ENCODE results near the gene ADCY2.

The ADCY2 gene

DNA sequence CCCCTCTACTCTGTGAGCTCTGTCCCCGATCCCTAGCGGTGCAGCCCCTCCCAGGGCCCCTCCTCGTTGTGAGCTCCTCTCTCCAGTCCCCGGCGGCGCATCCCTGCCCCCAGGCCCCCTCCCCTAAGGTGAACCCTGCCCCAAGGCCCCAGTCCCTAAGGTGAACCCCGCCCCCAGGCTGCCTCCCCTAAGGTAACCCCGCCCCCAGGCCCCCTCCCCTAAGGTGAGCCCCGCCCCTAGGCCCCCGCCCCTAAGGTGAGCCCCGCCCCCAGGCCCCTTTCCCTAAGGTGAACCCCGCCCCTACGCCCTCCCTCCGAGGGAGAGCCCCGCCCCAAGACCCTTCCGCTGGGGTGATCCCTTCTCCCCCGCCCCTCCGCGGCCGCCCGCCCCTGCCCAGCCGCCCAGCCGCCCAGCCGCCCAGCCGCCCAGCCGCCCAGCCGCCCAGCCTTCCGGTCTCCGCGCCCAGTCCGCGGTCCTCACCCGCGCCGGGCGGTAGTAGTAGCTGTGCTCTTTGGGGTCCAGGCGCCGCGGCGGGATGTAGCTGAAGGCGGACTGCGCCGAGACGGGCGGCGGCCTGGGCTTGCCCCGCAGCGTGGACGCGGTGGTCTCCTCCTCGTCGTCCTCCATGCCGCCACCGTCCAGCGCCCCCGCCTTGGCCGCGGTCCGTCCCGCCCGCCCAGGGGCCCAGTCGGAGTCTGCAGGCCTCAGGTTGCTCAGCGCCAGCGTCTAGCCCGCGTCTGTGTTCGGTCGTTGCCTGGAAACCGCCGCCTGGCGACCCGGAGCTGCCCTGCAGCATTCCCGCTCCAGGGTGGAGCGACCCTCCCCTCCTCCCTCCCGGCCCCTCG lies 454.7 kb downstream of the ADCY2 start, which contains the start of gene CFAP90:
Gene CFAP90 (minus strand): TSS at position 739 of the 845 bp plus-strand sequence. CDS start 112 bp downstream, at position 627.
- DNase-seq = no peak

DNA sequence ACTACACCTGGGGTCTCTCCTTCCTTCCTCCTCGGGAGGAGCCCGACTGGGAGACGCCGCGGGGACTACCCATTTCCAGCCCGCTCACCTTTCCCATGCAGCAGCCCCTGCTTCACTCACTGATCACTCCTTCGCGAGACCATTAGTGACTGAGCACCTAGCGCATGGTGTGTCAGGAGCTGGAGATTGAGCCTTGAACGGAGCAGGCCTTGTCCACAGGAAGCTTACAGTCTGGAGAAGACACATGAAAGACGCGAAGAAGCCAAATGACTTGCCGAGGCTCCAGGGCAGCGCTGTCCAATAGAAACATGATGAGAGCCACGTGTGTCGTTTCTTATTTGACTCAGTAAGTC lies 455.3 kb downstream of the ADCY2 start:
- DNase-seq = no peak

DNA sequence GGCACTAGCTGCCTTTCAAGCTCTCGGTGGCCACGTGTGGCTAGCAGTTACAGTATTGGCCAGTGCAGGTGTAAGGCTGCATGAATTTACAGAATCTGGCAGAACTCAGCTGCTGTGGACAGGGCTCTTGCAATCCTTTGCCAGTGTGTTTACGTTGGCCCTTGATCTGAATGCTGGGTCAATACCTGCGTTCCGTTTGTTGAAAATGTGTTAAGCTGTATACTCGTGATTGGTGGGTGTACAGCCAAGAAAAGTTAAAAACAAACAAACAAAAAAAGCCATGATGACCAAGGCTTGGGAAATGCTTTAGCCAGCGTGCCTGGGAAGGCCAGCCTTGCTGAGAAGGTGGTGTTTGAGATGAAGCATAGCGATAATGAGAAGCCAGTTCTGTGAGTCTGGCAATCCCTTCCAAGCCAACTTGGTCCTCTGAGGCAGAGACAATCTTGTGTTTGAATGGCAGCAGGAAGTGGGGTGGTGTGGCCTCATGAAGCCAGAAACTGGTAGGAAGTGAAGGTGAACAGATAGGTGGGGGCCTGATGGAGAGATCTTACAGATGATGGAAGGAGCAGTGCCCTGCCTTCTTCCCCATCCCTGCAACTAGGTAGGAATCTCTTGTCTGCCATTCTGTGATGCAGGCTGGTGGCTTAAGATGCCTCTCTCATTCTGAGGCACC lies 455.8 kb downstream of the ADCY2 start:
- no peak for DNase-seq

DNA sequence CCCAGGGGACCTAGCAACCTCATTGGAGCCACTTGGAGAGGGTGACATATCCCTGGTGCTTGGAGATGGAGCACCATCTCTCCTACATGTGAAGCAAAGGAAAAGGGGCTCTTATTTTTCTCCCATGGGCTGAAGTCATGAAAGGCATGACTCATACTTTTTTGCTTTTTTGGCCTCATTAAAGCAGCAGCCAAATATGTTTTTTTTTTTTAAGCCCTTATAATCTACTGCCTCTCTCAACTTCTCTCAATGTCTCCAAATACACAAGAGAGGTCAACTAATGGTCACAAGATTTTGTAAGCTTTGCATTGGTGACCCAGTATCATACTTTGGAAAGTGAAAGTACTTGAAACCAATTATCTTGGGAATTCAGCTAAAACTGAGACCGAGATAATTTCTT lies 456.6 kb downstream of the ADCY2 start:
- no peak for DNase-seq

DNA sequence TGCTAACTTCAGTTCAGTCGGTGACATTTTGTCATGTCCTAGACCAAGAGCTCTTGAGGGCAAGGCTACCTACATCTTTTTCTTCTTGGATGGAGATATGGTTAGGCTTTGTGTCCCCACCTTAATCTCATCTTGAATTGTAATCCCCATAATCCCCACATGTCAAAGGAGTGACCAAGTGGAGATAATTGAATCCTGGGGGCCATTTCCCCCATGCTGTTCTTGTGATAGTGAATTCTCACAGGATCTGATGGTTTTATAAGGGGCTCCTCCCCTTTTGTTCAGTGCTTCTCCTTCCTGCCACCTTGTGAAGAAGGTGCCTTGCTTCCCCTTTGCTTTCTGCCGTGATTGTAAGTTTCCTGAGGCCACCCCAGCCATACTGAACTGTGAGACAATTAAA lies 457.1 kb downstream of the ADCY2 start:
- no peak for DNase-seq

DNA sequence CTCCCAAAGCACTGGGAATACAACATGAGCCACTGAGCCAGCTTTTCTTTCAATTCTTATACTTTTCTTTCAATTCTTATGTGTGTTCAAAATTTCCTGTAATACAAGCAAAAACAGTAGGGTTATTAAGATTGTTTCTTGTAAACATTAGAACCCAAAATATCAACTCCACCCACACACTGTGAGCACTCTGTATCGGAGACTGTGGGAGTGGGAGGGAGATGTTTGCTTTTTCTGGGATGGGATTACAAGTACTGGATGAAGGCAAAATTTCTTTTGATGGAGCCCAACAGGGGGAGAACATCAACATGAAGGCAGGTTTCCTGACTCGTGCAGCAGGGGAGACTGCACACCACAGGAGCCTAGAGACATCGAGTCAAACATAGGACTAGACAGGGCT lies 459.7 kb downstream of the ADCY2 start:
- no peak for DNase-seq

DNA sequence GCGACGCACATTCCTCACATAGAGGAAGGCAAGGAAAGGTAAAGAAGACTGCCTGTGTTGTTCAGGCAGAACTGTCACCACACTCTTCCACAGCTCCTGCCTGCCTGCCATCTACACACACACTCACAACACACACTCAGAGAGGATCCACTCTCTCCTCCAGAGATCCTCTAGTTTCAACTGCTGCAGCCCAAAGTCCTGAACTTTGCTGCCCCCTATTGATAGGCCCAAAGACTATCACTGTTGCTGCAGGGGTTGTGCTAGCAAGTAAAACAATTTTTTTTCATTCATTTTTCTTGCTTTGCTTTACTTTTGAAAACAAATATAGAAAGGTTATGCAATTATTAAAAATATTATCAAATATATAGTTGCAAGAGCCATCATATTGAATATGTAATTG lies 460.9 kb downstream of the ADCY2 start:
- DNase-seq = no peak

DNA sequence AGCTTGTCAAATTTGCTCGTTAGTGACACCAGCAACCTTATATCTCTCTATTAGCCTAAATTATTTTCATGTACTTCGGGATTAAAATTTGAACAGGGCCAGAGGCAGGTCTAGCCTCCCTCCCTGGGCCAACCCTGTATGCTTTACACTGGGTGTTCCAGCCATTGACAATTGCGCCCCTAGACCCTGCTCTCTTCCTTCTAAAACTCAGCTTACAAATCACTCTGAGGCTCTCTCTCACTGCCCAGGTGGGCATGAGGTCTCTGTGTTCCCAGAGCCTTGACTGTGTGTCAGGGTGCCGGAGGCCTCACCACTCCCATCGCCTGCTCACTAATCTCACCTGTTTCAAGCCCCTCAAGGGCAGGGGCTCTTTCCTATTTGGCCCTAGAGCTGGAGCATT lies 461.4 kb downstream of the ADCY2 start:
- no peak for DNase-seq

DNA sequence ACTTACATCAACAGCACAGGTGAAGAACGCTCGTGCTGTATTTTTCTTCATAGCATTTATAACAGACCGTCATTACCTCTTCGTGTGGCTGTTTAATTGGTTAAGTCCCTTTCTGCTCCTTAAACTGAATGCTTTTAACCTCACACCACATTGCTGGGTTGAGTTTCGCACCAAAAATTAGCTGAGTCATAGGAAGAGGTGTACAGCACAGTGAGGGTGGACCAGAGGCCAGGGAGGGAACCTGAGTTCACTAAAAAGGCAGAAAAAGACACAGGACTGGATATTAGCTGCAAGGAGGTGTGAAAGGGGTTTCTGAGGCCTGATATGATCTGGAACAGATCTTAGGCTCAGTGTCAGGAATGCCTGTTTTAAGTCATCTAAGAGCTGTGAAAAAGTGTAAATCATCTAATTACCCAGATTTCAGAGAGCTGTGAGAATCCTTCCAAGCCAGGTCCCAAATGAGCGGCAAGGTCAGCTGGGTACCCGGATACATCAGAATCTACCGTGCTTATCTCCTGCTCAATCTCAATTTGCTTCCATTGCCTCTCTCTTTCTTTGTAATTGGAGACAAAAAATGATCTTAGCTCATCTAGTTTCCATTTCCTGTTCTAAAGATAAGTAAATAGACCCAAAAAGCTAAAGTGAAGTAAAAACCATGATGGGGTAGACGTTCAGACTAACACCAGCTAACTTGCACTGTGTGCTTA lies 462.1 kb downstream of the ADCY2 start:
- DNase-seq = no peak

DNA sequence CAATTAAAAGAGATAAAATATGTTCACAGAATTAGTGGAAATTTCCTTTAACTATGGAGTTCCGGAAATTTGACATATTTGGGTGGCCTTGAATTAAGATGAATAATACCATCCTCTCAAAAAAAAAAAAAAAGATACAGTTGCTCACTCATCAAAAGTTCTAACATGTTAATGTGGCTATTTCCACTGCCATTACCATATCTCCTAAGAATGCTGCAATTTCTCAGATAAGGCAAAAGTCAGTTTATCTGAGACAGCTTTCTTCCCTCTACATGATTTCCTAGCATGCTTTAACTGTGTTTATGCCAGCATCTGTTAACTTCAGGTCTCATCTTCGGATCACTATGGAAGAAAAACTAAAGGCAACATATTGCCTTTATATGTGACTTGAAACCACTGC lies 470.3 kb downstream of the ADCY2 start:
- no peak for DNase-seq

DNA sequence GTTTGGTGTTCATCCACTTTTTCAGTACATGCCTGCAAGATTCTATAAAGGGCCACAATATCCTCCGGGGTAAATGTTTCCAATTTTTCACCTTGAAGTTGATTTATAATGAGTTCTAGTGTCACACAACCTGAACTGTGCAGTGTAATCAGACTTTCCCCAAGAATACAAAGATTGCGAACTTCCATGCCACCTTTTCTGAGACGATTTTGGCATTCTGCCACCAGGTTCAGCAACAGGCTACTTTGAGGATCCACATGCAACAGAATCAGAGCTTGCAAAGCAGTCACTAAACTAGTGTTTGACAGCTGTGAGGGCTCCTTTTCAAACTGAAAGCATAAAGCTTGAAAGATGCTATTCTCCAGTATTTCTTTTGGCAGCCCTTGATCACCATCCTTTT lies 471.3 kb downstream of the ADCY2 start:
- no peak for DNase-seq

DNA sequence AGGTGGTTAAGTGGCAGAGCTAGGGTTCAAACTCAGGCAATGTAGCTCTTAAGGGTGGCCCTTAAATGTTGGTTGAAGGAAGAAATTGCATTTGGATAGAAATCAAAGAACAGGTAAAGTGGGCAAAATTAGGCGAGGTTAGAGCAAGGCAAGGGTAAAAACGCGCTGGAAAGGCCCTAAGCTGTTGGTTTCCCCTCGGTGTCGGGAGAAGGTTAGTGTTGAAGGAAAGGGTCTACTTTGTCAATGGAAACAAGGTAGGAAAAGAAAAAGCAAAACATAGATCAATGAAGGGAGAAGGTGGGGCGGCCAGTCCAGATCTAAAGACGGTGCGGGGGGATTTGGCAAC lies 472.5 kb downstream of the ADCY2 start:
- peak in 1 of 2 experiments; percentile 49 for DNase-seq

DNA sequence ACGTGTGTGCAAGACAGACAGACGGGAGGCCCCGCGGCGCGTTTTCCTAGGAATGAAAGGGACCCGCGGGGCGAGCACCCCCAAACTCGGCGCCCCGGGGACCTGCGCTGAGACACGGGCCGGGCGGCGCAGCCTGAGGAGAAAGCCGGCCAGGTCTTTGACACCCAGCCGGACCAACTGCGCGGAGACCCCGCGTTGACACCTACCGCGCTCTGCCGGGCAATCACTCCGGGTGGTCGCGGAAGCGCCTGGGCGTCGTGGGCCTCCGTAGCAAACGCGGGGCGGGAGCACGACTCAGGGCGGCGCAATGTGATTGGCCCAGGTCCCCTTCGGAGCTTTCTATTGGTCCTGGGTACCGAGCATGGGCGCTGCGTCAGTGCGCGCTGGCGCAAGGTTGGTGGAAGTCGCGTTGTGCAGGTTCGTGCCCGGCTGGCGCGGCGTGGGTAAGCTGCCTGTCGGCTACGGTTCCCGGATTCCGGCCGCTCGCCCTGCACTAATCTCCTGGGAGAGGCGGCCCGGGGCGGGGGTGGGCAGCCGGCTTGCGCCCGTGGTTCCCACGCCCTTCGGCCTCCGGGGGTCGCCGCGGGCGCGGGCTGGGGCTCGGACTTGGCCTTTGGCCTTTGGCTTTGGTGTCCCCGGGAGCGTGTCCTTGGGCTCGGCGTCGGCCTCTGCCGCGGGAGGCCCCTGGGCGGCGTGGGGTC lies 473.0 kb downstream of the ADCY2 start, which contains the start of the genes FASTKD3 and MTRR:
Gene FASTKD3 (minus strand): TSS at position 259 of the 701 bp plus-strand sequence. CDS start 948 bp downstream, outside the sequence.
Gene MTRR (plus strand): TSS at position 376 of the 701 bp plus-strand sequence. CDS start 1,647 bp downstream, outside the sequence.
- peak; percentile 31 to 70 for DNase-seq

DNA sequence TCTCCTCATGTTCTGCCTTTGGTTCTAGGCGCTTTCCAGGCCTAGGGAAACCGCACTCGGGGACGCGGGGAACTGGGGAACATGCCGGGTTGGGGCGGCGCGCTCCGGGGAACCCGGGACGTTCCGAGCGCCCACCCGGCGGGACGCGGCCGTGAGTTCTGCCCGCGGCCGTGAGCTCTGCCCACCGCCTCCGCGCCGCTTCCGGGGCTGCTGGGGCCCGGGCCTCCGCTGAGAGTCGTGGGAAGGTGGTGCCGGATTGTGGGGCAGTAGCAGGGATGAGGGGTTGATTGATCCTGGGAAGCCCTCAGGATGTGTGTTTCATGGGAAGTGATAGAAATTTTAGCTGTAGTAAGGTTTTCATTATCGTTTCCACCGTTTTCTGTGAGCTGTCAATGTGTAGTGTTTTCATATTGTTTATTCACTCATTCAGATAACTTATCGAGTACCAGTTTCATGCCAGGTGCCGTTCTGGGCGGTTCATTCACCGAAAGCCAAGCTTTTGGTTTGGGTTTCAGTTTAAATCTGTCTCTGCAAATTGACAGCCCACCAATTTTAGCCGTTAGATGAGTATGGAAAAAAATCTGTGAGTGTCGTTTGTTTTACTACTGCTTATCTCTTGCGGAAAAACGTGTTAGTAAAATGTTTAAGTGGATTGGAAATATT lies 473.7 kb downstream of the ADCY2 start:
- DNase-seq = no peak

DNA sequence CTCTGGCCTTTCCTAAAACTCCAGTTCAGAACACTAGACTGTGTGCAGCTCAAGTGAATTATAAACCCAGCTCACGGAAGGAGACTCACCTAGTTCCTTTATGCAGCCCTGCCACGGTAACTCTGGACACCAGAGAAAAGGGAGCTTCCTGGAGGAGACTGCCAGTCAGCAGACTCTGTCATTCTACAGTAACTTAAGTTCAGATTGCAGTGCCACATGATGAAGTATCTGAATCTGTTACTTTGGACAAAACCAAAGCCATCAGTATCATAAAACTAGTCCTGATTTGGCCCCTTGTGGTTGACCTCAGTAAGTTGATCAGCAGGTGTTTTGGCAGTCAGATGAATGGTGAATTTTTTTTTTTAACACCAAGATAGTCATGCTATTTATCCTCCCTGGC lies 475.7 kb downstream of the ADCY2 start:
- DNase-seq = no peak

DNA sequence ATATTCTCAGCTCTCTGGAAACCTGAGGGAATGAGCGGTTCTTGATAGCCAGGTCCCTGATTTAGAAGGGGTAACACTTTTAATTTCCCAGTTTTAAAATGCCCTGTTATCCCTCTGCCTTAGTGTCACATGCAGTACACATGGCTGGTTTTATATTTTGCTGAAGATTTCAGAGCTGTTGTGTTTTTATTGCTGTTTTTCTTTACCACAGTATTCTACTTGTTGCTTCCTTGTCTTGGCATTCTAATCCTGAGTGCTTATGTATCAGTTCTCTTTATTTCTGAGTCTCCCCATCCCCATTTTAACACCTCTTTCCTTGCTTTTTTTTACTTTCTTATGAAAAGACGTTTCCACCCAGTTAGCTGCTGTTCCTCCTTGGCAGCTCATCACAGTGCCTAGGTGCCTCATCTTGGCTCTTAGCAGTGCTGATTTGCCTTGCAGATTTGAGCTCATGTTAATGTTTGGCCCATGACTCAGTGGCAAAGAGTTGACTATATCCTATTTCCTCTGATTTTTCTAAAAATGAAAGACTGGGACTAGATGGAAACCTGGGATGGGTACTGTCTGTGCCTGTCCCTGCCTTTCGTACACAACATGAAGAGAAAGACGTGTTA lies 476.7 kb downstream of the ADCY2 start:
- no peak for DNase-seq

DNA sequence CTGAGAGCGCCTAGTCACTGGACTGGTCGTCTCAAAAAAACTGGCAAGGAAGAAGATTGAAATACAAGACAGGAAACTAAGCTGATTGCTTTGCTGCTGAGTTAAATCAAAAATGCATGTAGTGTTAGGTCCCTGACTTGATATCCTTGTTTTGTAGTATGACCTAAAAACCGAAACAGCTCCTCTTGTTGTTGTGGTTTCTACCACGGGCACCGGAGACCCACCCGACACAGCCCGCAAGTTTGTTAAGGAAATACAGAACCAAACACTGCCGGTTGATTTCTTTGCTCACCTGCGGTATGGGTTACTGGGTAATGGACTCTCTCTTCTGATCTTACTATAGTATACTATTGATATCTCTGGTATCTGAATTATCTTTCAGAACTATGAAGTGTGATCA lies 477.3 kb downstream of the ADCY2 start:
- DNase-seq = no peak

DNA sequence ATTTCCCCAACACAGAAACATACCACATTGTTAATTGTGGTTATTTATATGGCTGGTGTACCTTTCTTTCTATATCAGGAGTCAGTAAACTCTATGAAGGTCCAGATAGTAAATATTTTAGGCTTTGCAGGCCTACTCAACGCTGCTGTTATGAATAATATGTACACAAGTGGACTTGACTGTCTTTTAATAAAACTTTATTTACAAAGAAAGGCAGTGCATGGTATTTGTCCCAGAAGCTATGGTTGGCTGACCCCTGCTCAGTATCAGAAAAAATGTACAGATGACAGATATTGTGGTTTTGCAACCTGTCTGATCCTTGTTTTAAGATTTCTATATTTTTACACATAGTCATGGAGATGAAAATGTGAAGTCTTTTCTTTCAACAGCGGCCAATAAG lies 478.7 kb downstream of the ADCY2 start:
- DNase-seq = no peak

DNA sequence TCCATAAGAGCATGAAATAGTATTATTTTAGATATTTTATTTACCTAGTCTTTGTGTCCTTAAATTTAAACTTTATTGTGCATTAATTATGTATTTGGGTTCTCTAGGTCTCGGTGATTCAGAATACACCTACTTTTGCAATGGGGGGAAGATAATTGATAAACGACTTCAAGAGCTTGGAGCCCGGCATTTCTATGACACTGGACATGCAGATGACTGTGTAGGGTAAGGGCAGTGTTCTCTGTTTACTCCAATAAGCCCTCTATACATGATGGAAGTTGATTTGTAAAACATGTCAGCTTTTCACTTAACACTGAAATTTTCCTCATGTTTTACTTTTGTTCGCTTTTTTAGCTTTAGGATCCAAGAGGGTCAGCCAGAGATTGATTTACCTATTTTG lies 479.2 kb downstream of the ADCY2 start:
- no peak for DNase-seq

DNA sequence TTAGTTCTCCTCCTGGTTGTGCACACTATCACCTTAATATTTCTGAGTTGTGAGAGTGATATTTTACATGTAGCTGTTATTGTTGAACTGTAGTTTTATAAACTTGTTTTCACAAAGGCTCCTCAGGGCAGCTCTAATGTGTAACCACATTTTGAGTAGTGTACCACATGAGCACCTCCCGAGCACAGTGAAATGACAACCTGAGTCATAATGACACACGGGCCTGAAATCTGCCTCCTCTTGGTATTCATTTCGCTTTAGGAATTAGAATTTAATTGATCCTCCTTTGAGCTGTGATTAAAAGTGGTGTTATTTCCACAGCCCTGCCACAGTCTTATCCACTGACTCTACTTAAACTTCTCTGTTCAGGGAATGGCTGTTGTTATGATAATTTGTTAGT lies 480.9 kb downstream of the ADCY2 start:
- no peak for DNase-seq

DNA sequence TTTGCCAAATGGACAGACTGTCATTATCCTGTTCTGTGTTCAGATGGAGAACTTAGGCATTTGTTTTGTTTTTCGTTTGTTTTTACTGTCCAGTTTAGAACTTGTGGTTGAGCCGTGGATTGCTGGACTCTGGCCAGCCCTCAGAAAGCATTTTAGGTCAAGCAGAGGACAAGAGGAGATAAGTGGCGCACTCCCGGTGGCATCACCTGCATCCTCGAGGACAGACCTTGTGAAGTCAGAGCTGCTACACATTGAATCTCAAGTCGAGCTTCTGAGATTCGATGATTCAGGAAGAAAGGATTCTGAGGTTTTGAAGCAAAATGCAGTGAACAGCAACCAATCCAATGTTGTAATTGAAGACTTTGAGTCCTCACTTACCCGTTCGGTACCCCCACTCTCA lies 481.9 kb downstream of the ADCY2 start:
- DNase-seq = no peak

DNA sequence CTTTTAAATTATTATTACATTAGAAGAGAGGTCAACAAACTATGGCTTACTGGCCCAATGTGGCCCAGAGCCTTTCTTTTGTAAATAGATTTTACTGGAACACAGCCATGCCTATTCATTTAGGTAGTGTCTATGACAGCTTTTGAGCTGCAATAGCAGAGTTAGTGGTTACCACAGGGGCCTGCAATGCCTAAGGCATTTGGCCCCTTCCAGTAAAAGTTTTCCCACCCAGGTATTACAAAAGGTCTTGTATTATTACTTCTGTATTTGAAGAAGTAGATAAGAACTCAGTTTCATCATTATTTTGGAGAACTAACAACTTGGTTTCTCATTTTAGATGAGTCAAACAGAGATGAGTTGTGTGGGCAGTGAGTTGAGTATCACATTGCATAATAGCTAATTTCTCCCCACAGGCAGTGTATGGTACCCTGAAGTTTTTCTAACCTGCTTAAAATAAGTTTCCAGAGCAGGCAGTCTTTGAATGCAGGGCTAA lies 482.5 kb downstream of the ADCY2 start:
- DNase-seq = no peak

All from cerebellar nuclear complex (tissue), 1 donor.